ENCODE measurements around the gene FAM222A. TPM values are rescaled to one million over a fixed set of nuclear protein-coding genes. Genes with fewer than 3 reads are reported as not detected.

The FAM222A gene
- total RNA-seq, 3 donors from 2014 or later: 1.7 to 4.4 (median 3.5) TPM

- intact Hi-C loops (cut with DNase I, micrococcal nuclease): loop anchor here in 1 of 2 donors (10.0 kb wide), 1 partner anchor 84 kb away; the partner anchor contains the start of gene GLTP
- Histone ChIP-seq H3K9me3 (no peaks in the 10 kb centered on the region), H3K36me3 (ENCODE audit: low read depth) (no peaks in the 10 kb centered on the region), H3K4me1 (ENCODE audit: low read depth) (no peaks in the 10 kb centered on the region), H3K4me3 (no peak overlapping the region)
- no peak for TF ChIP-seq CTCF (IDR thresholded peaks at IDR 0.05)
- ATAC-seq (no peak), DNase-seq (no peak)
Measured at GRCh38 chr12:109800536-109800935, 86.9 kb downstream of the FAM222A start.

- ATAC-seq (no peak), DNase-seq (no peak)
- H3K4me3 ChIP-seq: no peak overlapping the region
- TF ChIP-seq CTCF (IDR thresholded peaks at IDR 0.05): no peak
- intact Hi-C loops (cut with DNase I, micrococcal nuclease): loop anchor here in 1 of 2 donors (10.0 kb wide), 1 partner anchor 82 kb away; the partner anchor contains the start of gene GLTP
- no peaks in the 10 kb centered on the region for H3K36me3 ChIP-seq (ENCODE audit: low read depth)
- H3K4me1 ChIP-seq (ENCODE audit: low read depth): no peaks in the 10 kb centered on the region
- H3K9me3 ChIP-seq: no peaks in the 10 kb centered on the region
Measured at GRCh38 chr12:109802828-109803227, 89.2 kb downstream of the FAM222A start.

- intact Hi-C loops (cut with DNase I, micrococcal nuclease): loop anchor here in 1 of 2 donors (10.0 kb wide), 1 partner anchor 81 kb away; the partner anchor contains the start of gene GLTP
- Histone ChIP-seq H3K9me3 (no peaks in the 10 kb centered on the region), H3K36me3 (ENCODE audit: low read depth) (no peaks in the 10 kb centered on the region), H3K4me3 (no peak overlapping the region), H3K4me1 (ENCODE audit: low read depth) (no peaks in the 10 kb centered on the region)
- no peak for TF ChIP-seq CTCF (IDR thresholded peaks at IDR 0.05)
- DNase-seq: no peak
- ATAC-seq: no peak
Measured at GRCh38 chr12:109803678-109804077, 90.1 kb downstream of the FAM222A start.

- intact Hi-C loops (cut with DNase I, micrococcal nuclease): loop anchor here in 1 of 2 donors (10.0 kb wide), 1 partner anchor 80 kb away; the partner anchor contains the start of gene GLTP
Measured at GRCh38 chr12:109804820-109805761, 91.5 kb downstream of the FAM222A start.

More at GRCh38 chr12:109804820-109805761, 91.5 kb downstream of the FAM222A start:
- no peaks in the 10 kb centered on the region for H3K9me3 ChIP-seq
- H3K4me1 ChIP-seq (ENCODE audit: low read depth): no peaks in the 10 kb centered on the region
- no peaks in the 10 kb centered on the region for H3K36me3 ChIP-seq (ENCODE audit: low read depth)
- peak; percentile 93 for TF ChIP-seq CTCF (IDR thresholded peaks at IDR 0.05)
- H3K4me3 ChIP-seq: no peak overlapping the region
- peak; percentile 89 for ATAC-seq
- peak in 2 of 3 donors; percentile 75 to 78 for DNase-seq

Measured in mucosa of descending colon (tissue), 3 donors.